ENCODE measurements around the gene HEG1.

DNA sequence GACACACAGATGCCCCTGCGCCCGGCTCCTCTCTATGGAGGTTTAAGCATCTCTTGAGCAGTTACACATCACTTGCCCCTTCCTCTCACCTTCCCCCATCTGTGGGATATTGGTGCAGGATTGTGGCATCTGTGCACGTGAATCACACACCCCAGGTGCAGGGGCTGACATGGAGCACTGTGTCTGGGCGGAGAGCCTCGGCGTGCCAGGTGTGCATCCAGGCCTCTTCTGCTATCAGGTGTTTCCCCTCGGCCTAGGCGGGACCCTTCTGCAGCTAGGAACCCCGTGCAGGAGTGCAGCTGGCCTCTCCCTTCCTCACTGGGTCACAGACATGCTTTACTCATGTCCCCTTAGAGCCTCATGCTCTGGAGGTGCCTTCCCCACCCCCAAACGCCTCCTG is 87.8 kb downstream of the HEG1 start:
- TF ChIP-seq, protein P1, sequence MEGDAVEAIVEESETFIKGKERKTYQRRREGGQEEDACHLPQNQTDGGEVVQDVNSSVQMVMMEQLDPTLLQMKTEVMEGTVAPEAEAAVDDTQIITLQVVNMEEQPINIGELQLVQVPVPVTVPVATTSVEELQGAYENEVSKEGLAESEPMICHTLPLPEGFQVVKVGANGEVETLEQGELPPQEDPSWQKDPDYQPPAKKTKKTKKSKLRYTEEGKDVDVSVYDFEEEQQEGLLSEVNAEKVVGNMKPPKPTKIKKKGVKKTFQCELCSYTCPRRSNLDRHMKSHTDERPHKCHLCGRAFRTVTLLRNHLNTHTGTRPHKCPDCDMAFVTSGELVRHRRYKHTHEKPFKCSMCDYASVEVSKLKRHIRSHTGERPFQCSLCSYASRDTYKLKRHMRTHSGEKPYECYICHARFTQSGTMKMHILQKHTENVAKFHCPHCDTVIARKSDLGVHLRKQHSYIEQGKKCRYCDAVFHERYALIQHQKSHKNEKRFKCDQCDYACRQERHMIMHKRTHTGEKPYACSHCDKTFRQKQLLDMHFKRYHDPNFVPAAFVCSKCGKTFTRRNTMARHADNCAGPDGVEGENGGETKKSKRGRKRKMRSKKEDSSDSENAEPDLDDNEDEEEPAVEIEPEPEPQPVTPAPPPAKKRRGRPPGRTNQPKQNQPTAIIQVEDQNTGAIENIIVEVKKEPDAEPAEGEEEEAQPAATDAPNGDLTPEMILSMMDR (IDR thresholded peaks at IDR 0.05) = no peak
- TF ChIP-seq POLR2AphosphoS5 (IDR thresholded peaks at IDR 0.05) (no peak), POLR2A (IDR thresholded peaks at IDR 0.05) (no peak)

All from stomach (tissue), 4 donors.